Midbrain (tissue), 1 donor: ENCODE data around the gene SECISBP2.

Experiments
- DNase-seq: peaks from one replicate; lab custom pipeline; 2025; lab: John Stamatoyannopoulos, UW

SECISBP2 gene

GRCh38 chr9:89408628-89409101, 90.4 kb downstream of the SECISBP2 start:
- DNase-seq, result no peak
